PC-9 (cell line): ENCODE results near the gene CADPS2. TPM values are rescaled to one million over a fixed set of nuclear protein-coding genes. Genes with fewer than 3 reads are reported as not detected.

Experiments
- BruUV-seq: library from RNA; stranded (reverse); fragments of 400-500 nt; replicated peaks from 2 replicates; lab custom pipeline; 2021; lab: Mats Ljungman, UMichigan
- CTCF ChIA-PET: fragments of 300-600 bp; sonication (Branson Sonifier 250); formaldehyde crosslinking; loops from one replicate; lab custom pipeline; 2022; ENCODE audit warnings: antibody characterized with exemption; lab: Charles Lee
- POLR2A ChIA-PET: fragments of 300-600 bp; sonication (Branson Sonifier 250); formaldehyde crosslinking; loops from one replicate; lab custom pipeline; 2022; ENCODE audit warnings: antibody characterized with exemption; ENCODE audit not compliant: unreplicated experiment; lab: Charles Lee
- DNase-seq, 2 experiments: peaks; one replicate each; pipeline versions ENCODE4 v3.0.0 to v3.0.0-alpha.2; 2015 to 2022; ENCODE audit warnings: mixed read lengths in 1 of 2
- H2AFZ ChIP-seq: fragments of 200-600 bp; sonication (generic); 2 replicates; pipeline ENCODE4 v1.8.1; 2017; ENCODE audit warnings: antibody characterized with exemption
- H3F3A ChIP-seq: fragments of 200-600 bp; sonication (generic); 2 replicates; pipeline ENCODE4 v1.8.1; 2017; ENCODE audit warnings: antibody characterized with exemption, mild to moderate bottlenecking, low read depth; ENCODE audit not compliant: insufficient read depth
- H3K27ac ChIP-seq: fragments of 200-600 bp; sonication (generic); 2 replicates; pipeline ENCODE4 v1.6.1; 2016; ENCODE audit warnings: mixed run types
- H3K27me3 ChIP-seq: fragments of 200-600 bp; sonication (generic); 2 replicates; pipeline ENCODE4 v1.6.1; 2016; ENCODE audit warnings: low read depth, mixed run types; ENCODE audit not compliant: insufficient read depth
- H3K36me3 ChIP-seq: fragments of 200-600 bp; sonication (generic); 2 replicates; pipeline ENCODE4 v1.6.1; 2016; ENCODE audit warnings: low read depth, mixed run types
- H3K4me1 ChIP-seq: fragments of 200-600 bp; sonication (generic); replicated peaks from 2 replicates; pipeline ENCODE4 v1.6.1; 2016; ENCODE audit warnings: mixed run types; ENCODE audit not compliant: insufficient read depth
- H3K4me2 ChIP-seq: fragments of 200-600 bp; sonication (generic); 2 replicates; pipeline ENCODE4 v1.6.1; 2017; ENCODE audit warnings: mixed run types
- H3K4me3 ChIP-seq: fragments of 200-600 bp; sonication (generic); 2 replicates; pipeline ENCODE4 v1.6.1; 2016; ENCODE audit warnings: mixed run types
- H3K79me2 ChIP-seq: fragments of 200-600 bp; sonication (generic); 2 replicates; pipeline ENCODE4 v1.6.1; 2017; ENCODE audit warnings: low read depth, mixed run types
- H3K9me2 ChIP-seq: fragments of 200-600 bp; sonication (generic); 2 replicates; pipeline ENCODE4 v1.8.1; 2017; ENCODE audit warnings: mild to moderate bottlenecking; ENCODE audit not compliant: insufficient read depth
- H3K9me3 ChIP-seq: fragments of 200-600 bp; sonication (generic); 2 replicates; pipeline ENCODE4 v1.8.1; 2016; ENCODE audit warnings: low read depth; ENCODE audit not compliant: insufficient read depth
- H4K20me1 ChIP-seq: fragments of 200-600 bp; sonication (generic); 2 replicates; pipeline ENCODE4 v1.8.1; 2017; ENCODE audit not compliant: insufficient read depth
- CTCF ChIP-seq: fragments of 200-600 bp; sonication (generic); conservative IDR thresholded peaks from 2 replicates; pipeline ENCODE4 v1.6.1; 2017; ENCODE audit warnings: mixed run types, antibody characterized with exemption, mild to moderate bottlenecking, moderate library complexity
- EZH2 ChIP-seq: fragments of 200-600 bp; sonication (generic); IDR thresholded peaks from 2 replicates; pipeline ENCODE4 v1.8.0; 2017; ENCODE audit warnings: antibody characterized with exemption, low read depth
- intact Hi-C: fragments of 100-400 bp; cut with micrococcal nuclease; formaldehyde crosslinking; loops from one replicate; pipeline ENCODE4 v1.10.0; 2022; ENCODE audit not compliant: unreplicated experiment
- total RNA-seq: library from RNA; stranded (reverse); gene quantifications from 2 replicates; pipeline ENCODE4 v1.2.3, GENCODE V29; 2021

Gene CADPS2
- total RNA-seq, 1 experiment from 2014 or later: 11.9 TPM

GRCh38 chr7:122605929-122606328 lies 280.3 kb downstream of the CADPS2 start:
- POLR2A ChIA-PET: no interaction called here

GRCh38 chr7:122604251-122604650 lies 282.0 kb downstream of the CADPS2 start:
- Histone ChIP-seq H3K27me3 (no peaks in the 10 kb centered on the region), H3K4me1 (no peaks in the 10 kb centered on the region), H4K20me1 (no peaks in the 10 kb centered on the region), H3K27ac (no peak overlapping the region), H3K9me2 (no peaks in the 10 kb centered on the region), H3K9me3 (no peaks in the 10 kb centered on the region; the same call in 1 of the 2 replicates), H3K79me2 (no peaks in the 10 kb centered on the region), H2AFZ (no peak overlapping the region), H3K4me2 (no peak overlapping the region), H3K4me3 (no peak overlapping the region), H3K36me3 (no peaks in the 10 kb centered on the region), H3F3A (no peaks in the 10 kb centered on the region)
- intact Hi-C loops: no loop called here
- CTCF ChIA-PET: no interaction called here
- TF ChIP-seq EZH2 (no peak), CTCF (no peak)
- no peak for DNase-seq
- BruUV-seq: no TSS peak
- POLR2A ChIA-PET: no interaction called here

More at GRCh38 chr7:122605929-122606328, 280.3 kb downstream of the CADPS2 start:
- TF ChIP-seq CTCF (no peak), EZH2 (no peak)
- DNase-seq: no peak
- no peaks in the 10 kb centered on the region; the same call in 1 of the 2 replicates for H3K9me3 ChIP-seq
- no TSS peak for BruUV-seq
- CTCF ChIA-PET: no interaction called here
- no peak overlapping the region for H2AFZ ChIP-seq
- H4K20me1 ChIP-seq: no peaks in the 10 kb centered on the region
- no peaks in the 10 kb centered on the region for H3K4me1 ChIP-seq
- H3K4me2 ChIP-seq: no peak overlapping the region
- intact Hi-C loops: loop anchor here (5.0 kb wide), 1 partner anchor 1311 kb away; no protein-coding TSS in a partner anchor
- no peaks in the 10 kb centered on the region for H3F3A ChIP-seq
- no peaks in the 10 kb centered on the region for H3K9me2 ChIP-seq
- H3K27ac ChIP-seq: no peak overlapping the region
- H3K4me3 ChIP-seq: no peak overlapping the region
- no peaks in the 10 kb centered on the region for H3K36me3 ChIP-seq
- no peaks in the 10 kb centered on the region for H3K79me2 ChIP-seq
- H3K27me3 ChIP-seq: no peaks in the 10 kb centered on the region

- no peaks in the 10 kb centered on the region for H3K27me3 ChIP-seq
- H3F3A ChIP-seq: no peaks in the 10 kb centered on the region
- TF ChIP-seq EZH2: no peak
- TF ChIP-seq CTCF: no peak
- no peaks in the 10 kb centered on the region for H3K79me2 ChIP-seq
- BruUV-seq: no TSS peak
- no peaks in the 10 kb centered on the region for H4K20me1 ChIP-seq
- ChIA-PET CTCF (no interaction called here), POLR2A (no interaction called here)
- no peak overlapping the region for H3K4me2 ChIP-seq
- H3K9me2 ChIP-seq: no peaks in the 10 kb centered on the region
- no peaks in the 10 kb centered on the region; the same call in 1 of the 2 replicates for H3K9me3 ChIP-seq
- H3K27ac ChIP-seq: no peak overlapping the region
- H3K4me3 ChIP-seq: no peak overlapping the region
- H2AFZ ChIP-seq: no peak overlapping the region
- H3K36me3 ChIP-seq: no peaks in the 10 kb centered on the region
- no peaks in the 10 kb centered on the region for H3K4me1 ChIP-seq
- intact Hi-C loops: no loop called here
- no peak for DNase-seq
Measured at GRCh38 chr7:122602800-122603199, 283.5 kb downstream of the CADPS2 start.
